DND-41 (cell line): ENCODE data around the gene MFSD2A.

ENCODE experiments used
- ATAC-seq: fragments of 200-7000 bp; cut with Tn5 transposase; 3 replicates; pipeline ENCODE4 v1.9.1; 2021; ENCODE audit warnings: low read depth; ENCODE audit not compliant: insufficient read depth
- DNase-seq: peaks from one replicate; pipeline ENCODE4 v3.0.0-alpha.2; 2020
- H2AFZ ChIP-seq: 2 replicates; pipeline ENCODE4 v1.6.0; 2012; ENCODE audit warnings: low read depth, low read length
- H3K27ac ChIP-seq: 2 replicates; pipeline ENCODE4 v1.5.1; 2012; ENCODE audit warnings: low read length, inconsistent platforms
- H3K27me3 ChIP-seq: fragments of 200-600 bp; sonication (generic); 2 replicates; pipeline ENCODE4 v1.6.0; 2012; ENCODE audit warnings: low read length, mild to moderate bottlenecking, inconsistent platforms; ENCODE audit not compliant: insufficient read depth, poor library complexity
- H3K36me3 ChIP-seq: 2 replicates; pipeline ENCODE4 v1.5.1; 2012; ENCODE audit warnings: low read length, inconsistent platforms; ENCODE audit not compliant: insufficient read depth
- H3K4me1 ChIP-seq: 2 replicates; pipeline ENCODE4 v1.5.1; 2012; ENCODE audit warnings: mild to moderate bottlenecking, low read length; ENCODE audit not compliant: insufficient read depth
- H3K4me2 ChIP-seq: 2 replicates; pipeline ENCODE4 v1.6.0; 2012; ENCODE audit warnings: mild to moderate bottlenecking, moderate library complexity, low read length, inconsistent platforms; ENCODE audit not compliant: insufficient read depth
- H3K4me3 ChIP-seq, 2 experiments: fragments of 200-600 bp in 1 of 2; shearing (Covaris generic) in 1 of 2; 2 replicates each; pipeline ENCODE4 v1.5.1; 2012 to 2016; ENCODE audit warnings: inconsistent platforms in 2 of 2, low read length in 2 of 2, mild to moderate bottlenecking in 2 of 2, low read depth in 1 of 2, moderate library complexity in 1 of 2
- H3K79me2 ChIP-seq: 2 replicates; pipeline ENCODE4 v1.6.0; 2012; ENCODE audit warnings: low read length, inconsistent platforms; ENCODE audit not compliant: insufficient read depth
- H3K9ac ChIP-seq: 2 replicates; pipeline ENCODE4 v1.6.0; 2012; ENCODE audit warnings: low read depth, mild to moderate bottlenecking, inconsistent platforms, low read length, moderate library complexity
- H3K9me3 ChIP-seq: 2 replicates; pipeline ENCODE4 v1.5.1; 2012; ENCODE audit warnings: low read length, moderate library complexity, mild to moderate bottlenecking, inconsistent platforms; ENCODE audit not compliant: insufficient read depth, severe bottlenecking
- H4K20me1 ChIP-seq: 2 replicates; pipeline ENCODE4 v1.6.0; 2012; ENCODE audit warnings: low read length; ENCODE audit not compliant: insufficient read depth
- EZH2 ChIP-seq: IDR thresholded peaks from 3 replicates; pipeline ENCODE4 v1.6.1; 2012; ENCODE audit warnings: borderline replicate concordance, low read depth, mild to moderate bottlenecking, moderate library complexity, low read length, inconsistent platforms; ENCODE audit not compliant: severe bottlenecking
- TF ChIP-seq, protein P1 (sequence below): IDR thresholded peaks from 2 replicates; pipeline ENCODE4 v1.5.1; 2012; ENCODE audit warnings: borderline replicate concordance, low read length, moderate library complexity, mild to moderate bottlenecking; ENCODE audit not compliant: poor library complexity, severe bottlenecking; ENCODE audit errors: extremely low read depth

The MFSD2A gene

DNA sequence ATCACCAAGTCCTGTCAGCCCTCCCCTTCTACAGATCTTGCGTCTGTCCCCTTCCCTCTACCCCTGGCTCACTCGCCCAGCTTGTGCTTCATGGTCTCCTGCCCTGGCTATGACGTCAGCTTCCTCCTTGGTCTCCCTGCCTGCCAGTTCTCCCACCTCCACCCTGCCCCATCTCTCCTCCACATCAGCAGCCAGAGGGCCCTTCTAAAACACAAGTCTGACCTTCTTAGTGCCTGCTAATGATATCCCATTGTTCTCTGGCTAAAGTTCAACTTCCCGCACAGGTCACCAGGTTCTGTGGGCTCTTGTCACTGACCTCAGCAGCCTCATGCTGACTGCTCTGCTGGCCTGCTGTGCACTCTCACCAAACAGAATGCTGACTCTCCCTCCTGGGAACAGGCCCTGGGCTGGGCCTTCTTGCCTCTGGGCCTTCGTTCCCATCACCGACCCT lies 28.6 kb upstream of the MFSD2A start:
- Histone ChIP-seq H4K20me1 (no peaks in the 10 kb centered on the region), H3K4me2 (no peak overlapping the region), H3K27ac (no peak overlapping the region), H3K4me3 (no peak overlapping the region), H2AFZ (no peak overlapping the region), H3K9ac (no peak overlapping the region), H3K4me1 (no peaks in the 10 kb centered on the region), H3K27me3 (peaks cover 10% of the 10 kb centered on the region), H3K36me3 (no peaks in the 10 kb centered on the region), H3K79me2 (no peaks in the 10 kb centered on the region), H3K9me3 (no peaks in the 10 kb centered on the region)
- no peak for TF ChIP-seq EZH2
- TF ChIP-seq, protein P1, sequence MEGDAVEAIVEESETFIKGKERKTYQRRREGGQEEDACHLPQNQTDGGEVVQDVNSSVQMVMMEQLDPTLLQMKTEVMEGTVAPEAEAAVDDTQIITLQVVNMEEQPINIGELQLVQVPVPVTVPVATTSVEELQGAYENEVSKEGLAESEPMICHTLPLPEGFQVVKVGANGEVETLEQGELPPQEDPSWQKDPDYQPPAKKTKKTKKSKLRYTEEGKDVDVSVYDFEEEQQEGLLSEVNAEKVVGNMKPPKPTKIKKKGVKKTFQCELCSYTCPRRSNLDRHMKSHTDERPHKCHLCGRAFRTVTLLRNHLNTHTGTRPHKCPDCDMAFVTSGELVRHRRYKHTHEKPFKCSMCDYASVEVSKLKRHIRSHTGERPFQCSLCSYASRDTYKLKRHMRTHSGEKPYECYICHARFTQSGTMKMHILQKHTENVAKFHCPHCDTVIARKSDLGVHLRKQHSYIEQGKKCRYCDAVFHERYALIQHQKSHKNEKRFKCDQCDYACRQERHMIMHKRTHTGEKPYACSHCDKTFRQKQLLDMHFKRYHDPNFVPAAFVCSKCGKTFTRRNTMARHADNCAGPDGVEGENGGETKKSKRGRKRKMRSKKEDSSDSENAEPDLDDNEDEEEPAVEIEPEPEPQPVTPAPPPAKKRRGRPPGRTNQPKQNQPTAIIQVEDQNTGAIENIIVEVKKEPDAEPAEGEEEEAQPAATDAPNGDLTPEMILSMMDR = no peak
- peak; percentile 7 for DNase-seq
- no peak for ATAC-seq

DNA sequence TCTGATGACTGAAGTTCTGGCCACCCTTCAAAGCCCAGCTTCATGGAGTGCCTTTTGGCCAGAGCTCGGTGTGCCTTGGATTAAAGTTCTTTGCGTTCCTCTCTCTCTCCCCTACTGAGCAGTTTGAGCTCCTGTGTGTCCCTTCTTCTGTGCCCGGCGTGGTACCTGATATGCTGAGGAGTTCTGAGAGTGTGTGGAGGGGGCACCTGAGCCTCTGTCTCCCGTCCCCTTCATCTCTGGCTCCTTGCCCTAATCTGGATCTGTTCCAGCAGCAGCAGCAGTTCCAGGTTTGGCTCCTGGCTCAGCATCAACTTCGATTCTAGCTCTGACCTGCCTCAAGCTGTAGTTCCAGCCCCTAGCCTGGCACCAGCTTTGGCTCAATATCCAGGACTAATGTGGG lies 28.1 kb upstream of the MFSD2A start:
- Histone ChIP-seq H3K4me2 (no peak overlapping the region), H3K4me3 (no peak overlapping the region), H3K79me2 (no peaks in the 10 kb centered on the region), H3K27me3 (peaks cover 10% of the 10 kb centered on the region), H3K4me1 (no peaks in the 10 kb centered on the region), H3K9ac (no peak overlapping the region), H3K36me3 (no peaks in the 10 kb centered on the region), H4K20me1 (no peaks in the 10 kb centered on the region), H3K27ac (no peak overlapping the region), H2AFZ (no peak overlapping the region), H3K9me3 (no peaks in the 10 kb centered on the region)
- DNase-seq (no peak), ATAC-seq (no peak)
- TF ChIP-seq, protein P1 = no peak
- no peak for TF ChIP-seq EZH2

DNA sequence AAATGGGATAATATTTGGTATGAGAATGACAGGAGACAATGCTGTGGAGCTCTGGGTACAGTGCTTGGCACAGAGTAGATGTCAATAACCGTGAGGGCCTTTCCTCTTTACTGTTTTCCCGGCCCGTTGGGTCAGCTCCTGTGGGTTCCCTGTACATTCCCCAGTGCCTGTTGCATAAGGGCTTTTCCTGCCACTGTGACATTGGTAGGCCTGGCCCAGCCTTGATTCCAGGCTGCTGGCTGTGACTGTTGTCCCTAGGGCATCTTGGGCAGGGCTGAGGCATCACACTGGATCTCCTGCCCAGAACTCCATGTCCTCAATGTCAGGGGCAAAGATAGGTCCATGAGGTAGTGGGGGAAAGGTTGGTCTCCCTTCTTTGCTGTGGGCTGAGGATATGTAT lies 27.4 kb upstream of the MFSD2A start:
- Histone ChIP-seq H3K4me3 (no peak overlapping the region), H3K79me2 (no peaks in the 10 kb centered on the region), H2AFZ (no peak overlapping the region), H3K9ac (no peak overlapping the region), H3K27me3 (peaks cover 10% of the 10 kb centered on the region), H4K20me1 (no peaks in the 10 kb centered on the region), H3K9me3 (no peaks in the 10 kb centered on the region), H3K27ac (no peak overlapping the region), H3K4me2 (no peak overlapping the region), H3K4me1 (no peaks in the 10 kb centered on the region), H3K36me3 (no peaks in the 10 kb centered on the region)
- ATAC-seq = no peak
- TF ChIP-seq, protein P1 = no peak
- TF ChIP-seq EZH2 = no peak
- no peak for DNase-seq
